GM12891 (cell line): Measurements from ENCODE around the gene EXOC4.

Experiments
- POLR2A ChIP-seq: IDR thresholded peaks from 2 replicates; pipeline ENCODE4 v1.6.1; 2011; ENCODE audit warnings: low read depth, low read length, control low read depth
- POLR2AphosphoS5 ChIP-seq: IDR thresholded peaks from 2 replicates; pipeline ENCODE4 v1.6.1; 2011; ENCODE audit warnings: low read depth, low read length, control low read depth

- TF ChIP-seq POLR2AphosphoS5 (no peak), POLR2A (no peak)
These were observed 145.6 kb downstream of the EXOC4 start for GRCh38 chr7:133398506-133398905.
